Activated naive CD8-positive, alpha-beta T cell treated with anti-CD3 and anti-CD28 coated beads, Interleukin-2, amount 10 ng/mL, durations not matched to agents 7 days and 5 days (primary cell): ENCODE measurements around the gene BCL3. TPM values are rescaled to one million over a fixed set of nuclear protein-coding genes. Genes with fewer than 3 reads are reported as not detected.
"Not testable (repeated sequence)": the region's sequence is repeated elsewhere in the genome, so short reads cannot be mapped to it uniquely, and the experiment has no call there.

Experiments used
- ATAC-seq: fragments of 150-1000 bp; cut with Tn5 transposase; one replicate; pipeline ENCODE4 v1.10.0; 2021; ENCODE audit warnings: low read depth, moderate library complexity
- POLR2A ChIA-PET: fragments of 350-600 bp; sonication (Branson Sonifier 250); formaldehyde crosslinking; loops from one replicate; lab custom pipeline; 2021; ENCODE audit warnings: antibody characterized with exemption; lab: Charles Lee
- DNase-seq: peaks from one replicate; pipeline ENCODE4 v3.0.0; 2021
- H3K27ac Mint-ChIP-seq: one replicate; pipeline ENCODE4 v1.8.0; 2022; ENCODE audit warnings: mild to moderate bottlenecking, mixed read lengths
- H3K27me3 Mint-ChIP-seq: one replicate; pipeline ENCODE4 v1.8.0; 2022; ENCODE audit warnings: mild to moderate bottlenecking, moderate library complexity, mixed read lengths
- H3K36me3 Mint-ChIP-seq: one replicate; pipeline ENCODE4 v1.8.0; 2021; ENCODE audit warnings: mild to moderate bottlenecking, mixed read lengths
- H3K4me1 Mint-ChIP-seq: one replicate; pipeline ENCODE4 v1.8.0; 2021; ENCODE audit warnings: mixed read lengths
- H3K4me3 Mint-ChIP-seq: one replicate; pipeline ENCODE4 v1.8.0; 2022; ENCODE audit warnings: mild to moderate bottlenecking, moderate library complexity, mixed read lengths
- H3K9me3 Mint-ChIP-seq: one replicate; pipeline ENCODE4 v1.8.0; 2021; ENCODE audit warnings: mixed read lengths
- total RNA-seq, 2 experiments: library from RNA; stranded (reverse); gene quantifications; one replicate each; pipeline ENCODE4 v1.2.3, GENCODE V29; 2021

The BCL3 gene
- total RNA-seq, result 10 to 100 TPM; 25.0 to 28.8 TPM

- ATAC-seq, result peak; percentile 49
- peak; percentile 83 for DNase-seq
- Mint-ChIP-seq H3K27me3 (peaks cover 6% of the 10 kb centered on the region), H3K4me3 (peak within 1 kb of the TSS; percentile 89), H3K36me3 (peaks cover 27% of the 10 kb centered on the region), H3K9me3 (no peaks in the 10 kb centered on the region), H3K27ac (peak within 1 kb of the TSS; percentile 95), H3K4me1 (peaks cover 50% of the 10 kb centered on the region)
- POLR2A ChIA-PET, result interaction anchor here (0.8 to 1.5 kb wide), 3 partner anchors 12 to 25 kb away, joined by 3 to 12 read pairs (median 3); no protein-coding TSS in a partner anchor
These were observed at the start of gene BCL3 for GRCh38 chr19:44748426-44749254. Gene BCL3, plus strand, starts transcription at chr19:44748708. Its CDS starts 83 bp downstream, at chr19:44748791.

- no peaks in the 10 kb centered on the region for H3K9me3 Mint-ChIP-seq
- H3K27me3 Mint-ChIP-seq, result peaks cover 12% of the 10 kb centered on the region
- H3K27ac Mint-ChIP-seq, result no peak overlapping the region
- H3K4me1 Mint-ChIP-seq, result no peaks in the 10 kb centered on the region
- no peak for DNase-seq
- no peak overlapping the region for H3K4me3 Mint-ChIP-seq
- no peak for ATAC-seq
- H3K36me3 Mint-ChIP-seq, result no peaks in the 10 kb centered on the region
- POLR2A ChIA-PET, result no interaction called here
These were observed 48.0 kb upstream of the BCL3 start for GRCh38 chr19:44700547-44700946.

- H3K4me1 Mint-ChIP-seq, result no peaks in the 10 kb centered on the region
- peaks cover 9% of the 10 kb centered on the region for H3K27me3 Mint-ChIP-seq
- H3K27ac Mint-ChIP-seq, result no peak overlapping the region
- no peak for ATAC-seq
- no peak for DNase-seq
- no peaks in the 10 kb centered on the region for H3K36me3 Mint-ChIP-seq
- H3K9me3 Mint-ChIP-seq, result no peaks in the 10 kb centered on the region
- POLR2A ChIA-PET, result no interaction called here
- no peak overlapping the region for H3K4me3 Mint-ChIP-seq
These were observed 47.3 kb upstream of the BCL3 start for GRCh38 chr19:44701228-44701627.

GRCh38 chr19:44702551-44703176 lies 45.8 kb upstream of the BCL3 start:
- Mint-ChIP-seq H3K36me3 (no peaks in the 10 kb centered on the region), H3K9me3 (no peaks in the 10 kb centered on the region), H3K4me1 (no peaks in the 10 kb centered on the region), H3K27me3 (peaks cover 3% of the 10 kb centered on the region), H3K27ac (no peak overlapping the region), H3K4me3 (no peak overlapping the region)
- POLR2A ChIA-PET, result no interaction called here
- DNase-seq (no peak), ATAC-seq (no peak)

GRCh38 chr19:44703336-44704078 lies 45.0 kb upstream of the BCL3 start:
- no peak overlapping the region for H3K4me3 Mint-ChIP-seq
- no peaks in the 10 kb centered on the region for H3K9me3 Mint-ChIP-seq
- ATAC-seq (no peak), DNase-seq (no peak)
- POLR2A ChIA-PET, result no interaction called here
- H3K36me3 Mint-ChIP-seq, result no peaks in the 10 kb centered on the region
- no peak overlapping the region for H3K27ac Mint-ChIP-seq
- peaks cover 3% of the 10 kb centered on the region for H3K27me3 Mint-ChIP-seq
- no peaks in the 10 kb centered on the region for H3K4me1 Mint-ChIP-seq

- Mint-ChIP-seq H3K4me3 (no peak overlapping the region), H3K4me1 (peaks cover 2% of the 10 kb centered on the region), H3K9me3 (no peaks in the 10 kb centered on the region), H3K36me3 (no peaks in the 10 kb centered on the region), H3K27me3 (no peaks in the 10 kb centered on the region), H3K27ac (no peak overlapping the region)
- DNase-seq (no peak), ATAC-seq (no peak)
- POLR2A ChIA-PET, result no interaction called here
These were observed 43.5 kb upstream of the BCL3 start for GRCh38 chr19:44704982-44705381.

GRCh38 chr19:44705502-44706010 lies 43.0 kb upstream of the BCL3 start:
- Mint-ChIP-seq H3K36me3 (no peaks in the 10 kb centered on the region), H3K27ac (no peak overlapping the region), H3K27me3 (no peaks in the 10 kb centered on the region), H3K4me1 (peaks cover 6% of the 10 kb centered on the region), H3K9me3 (no peaks in the 10 kb centered on the region), H3K4me3 (no peak overlapping the region)
- ATAC-seq (no peak), DNase-seq (no peak)
- POLR2A ChIA-PET, result no interaction called here

- peaks cover 11% of the 10 kb centered on the region for H3K4me1 Mint-ChIP-seq
- DNase-seq (no peak), ATAC-seq (no peak)
- peaks cover 6% of the 10 kb centered on the region for H3K27me3 Mint-ChIP-seq
- H3K27ac Mint-ChIP-seq, result no peak overlapping the region
- no peak overlapping the region for H3K4me3 Mint-ChIP-seq
- no peaks in the 10 kb centered on the region for H3K9me3 Mint-ChIP-seq
- no peaks in the 10 kb centered on the region for H3K36me3 Mint-ChIP-seq
- POLR2A ChIA-PET, result no interaction called here
These were observed 41.8 kb upstream of the BCL3 start for GRCh38 chr19:44706506-44707236.

GRCh38 chr19:44707794-44708193 lies 40.7 kb upstream of the BCL3 start:
- Mint-ChIP-seq H3K27ac (no peak overlapping the region), H3K36me3 (no peaks in the 10 kb centered on the region), H3K9me3 (no peaks in the 10 kb centered on the region), H3K27me3 (peaks cover 13% of the 10 kb centered on the region), H3K4me1 (peaks cover 11% of the 10 kb centered on the region), H3K4me3 (no peak overlapping the region)
- ATAC-seq (no peak), DNase-seq (no peak)
- POLR2A ChIA-PET, result no interaction called here

GRCh38 chr19:44708940-44709339 lies 39.6 kb upstream of the BCL3 start:
- H3K27ac Mint-ChIP-seq, result no peak overlapping the region
- H3K4me1 Mint-ChIP-seq, result peaks cover 11% of the 10 kb centered on the region
- ATAC-seq, result no peak
- no peaks in the 10 kb centered on the region for H3K9me3 Mint-ChIP-seq
- POLR2A ChIA-PET, result no interaction called here
- H3K36me3 Mint-ChIP-seq, result no peaks in the 10 kb centered on the region
- DNase-seq, result no peak
- peaks cover 13% of the 10 kb centered on the region for H3K27me3 Mint-ChIP-seq
- no peak overlapping the region for H3K4me3 Mint-ChIP-seq

GRCh38 chr19:44709434-44710266 lies 38.9 kb upstream of the BCL3 start:
- H3K27ac Mint-ChIP-seq, ATAC-seq, H3K4me3 Mint-ChIP-seq, POLR2A ChIA-PET, DNase-seq, H3K36me3 Mint-ChIP-seq, H3K9me3 Mint-ChIP-seq: not testable (repeated sequence)
- Mint-ChIP-seq H3K27me3 (peaks cover 15% of the 10 kb centered on the region), H3K4me1 (peaks cover 11% of the 10 kb centered on the region)

GRCh38 chr19:44710483-44710882 lies 38.0 kb upstream of the BCL3 start:
- Mint-ChIP-seq H3K9me3 (peaks cover 11% of the 10 kb centered on the region), H3K4me1 (peaks cover 11% of the 10 kb centered on the region), H3K27ac (no peak overlapping the region), H3K36me3 (peaks cover 2% of the 10 kb centered on the region), H3K27me3 (peaks cover 18% of the 10 kb centered on the region), H3K4me3 (no peak overlapping the region)
- POLR2A ChIA-PET, result no interaction called here
- ATAC-seq (no peak), DNase-seq (no peak)
